Caco-2 (cell line): Measurements from ENCODE around the gene CTAGE1. TPM values are rescaled to one million over a fixed set of nuclear protein-coding genes. Genes with fewer than 3 reads are reported as not detected.

Experiments used
- BruUV-seq: library from RNA; stranded (reverse); fragments of 400-500 nt; replicated peaks from 2 replicates; lab custom pipeline; 2021; lab: Mats Ljungman, UMichigan
- CTCF ChIA-PET: fragments of 300-600 bp; sonication (Branson Sonifier 250); formaldehyde crosslinking; loops from one replicate; lab custom pipeline; 2022; ENCODE audit warnings: antibody characterized with exemption; lab: Charles Lee
- POLR2A ChIA-PET: fragments of 300-600 bp; sonication (Branson Sonifier 250); formaldehyde crosslinking; loops from one replicate; lab custom pipeline; 2022; ENCODE audit warnings: antibody characterized with exemption; lab: Charles Lee
- DNase-seq, 2 experiments: peaks; one replicate each; pipeline versions ENCODE4 v3.0.0 to v3.0.0-alpha.2; 2020 to 2022
- H3K27me3 ChIP-seq: replicated peaks from 2 replicates; pipeline ENCODE4 v1.6.0; 2011; ENCODE audit warnings: low read length; ENCODE audit not compliant: control insufficient read depth, insufficient read depth
- H3K36me3 ChIP-seq: 2 replicates; pipeline ENCODE4 v1.5.1; 2011; ENCODE audit warnings: low read length; ENCODE audit not compliant: control insufficient read depth, insufficient read depth
- H3K4me1 ChIP-seq: fragments of 250-450 bp; sonication (Bioruptor Pico); 2 replicates; pipeline ENCODE4 v1.5.1; 2020; ENCODE audit warnings: mild to moderate bottlenecking
- H3K4me3 ChIP-seq: 2 replicates; pipeline ENCODE4 v1.5.1; 2011; ENCODE audit warnings: low read depth, mild to moderate bottlenecking, control low read depth, low read length
- H3K9me3 ChIP-seq: fragments of 250-450 bp; sonication (Bioruptor Pico); 2 replicates; pipeline ENCODE4 v1.5.1; 2020; ENCODE audit warnings: mild to moderate bottlenecking, moderate library complexity
- H3K27ac Mint-ChIP-seq: one replicate; pipeline ENCODE4 v1.8.0; 2022; ENCODE audit warnings: mixed read lengths; ENCODE audit not compliant: unreplicated experiment
- H3K27me3 Mint-ChIP-seq: one replicate; pipeline ENCODE4 v1.8.0; 2022; ENCODE audit warnings: mixed read lengths; ENCODE audit not compliant: insufficient read depth, unreplicated experiment
- H3K36me3 Mint-ChIP-seq: one replicate; pipeline ENCODE4 v1.8.0; 2022; ENCODE audit warnings: mild to moderate bottlenecking, mixed read lengths; ENCODE audit not compliant: insufficient read depth, unreplicated experiment
- H3K4me1 Mint-ChIP-seq: one replicate; pipeline ENCODE4 v1.8.0; 2022; ENCODE audit warnings: low read depth, mixed read lengths; ENCODE audit not compliant: unreplicated experiment
- H3K4me3 Mint-ChIP-seq: one replicate; pipeline ENCODE4 v1.8.0; 2022; ENCODE audit warnings: mild to moderate bottlenecking, moderate library complexity, mixed read lengths; ENCODE audit not compliant: unreplicated experiment
- H3K9me3 Mint-ChIP-seq: one replicate; pipeline ENCODE4 v1.8.0; 2022; ENCODE audit warnings: mixed read lengths; ENCODE audit not compliant: unreplicated experiment
- intact Hi-C: fragments of 100-400 bp; cut with micrococcal nuclease; formaldehyde crosslinking; loops from one replicate; pipeline ENCODE4 v1.10.0; 2022; ENCODE audit not compliant: unreplicated experiment
- total RNA-seq: library from RNA; stranded (reverse); gene quantifications from 2 replicates; pipeline ENCODE4 v1.2.3, GENCODE V29; 2022
- TF ChIP-seq, protein P1 (sequence below), 2 experiments: fragments of 200-600 bp in 1 of 2; IDR thresholded peaks; 1 replicate in 1 of 2; 2 replicates in 1 of 2; pipeline versions ENCODE4 v1.5.1 to v1.8.0; 2011 to 2022; ENCODE audit warnings: antibody characterized with exemption in 1 of 2, control low read depth in 1 of 2, inconsistent platforms in 1 of 2, low read depth in 1 of 2, low read length in 1 of 2, mild to moderate bottlenecking in 1 of 2, moderate library complexity in 1 of 2; ENCODE audit not compliant: insufficient read depth in 1 of 2, severe bottlenecking in 1 of 2, unreplicated experiment in 1 of 2

The CTAGE1 gene
- total RNA-seq, 1 experiment from 2014 or later = not detected

GRCh38 chr18:22427822-22428549, 10.3 kb upstream of the CTAGE1 start:
- CTCF ChIA-PET = interaction anchor here (0.6 to 1.2 kb wide), 2 partner anchors 32 to 135 kb away, joined by 3 to 5 read pairs; no protein-coding TSS in a partner anchor
- no peak overlapping the region for H3K27ac Mint-ChIP-seq
- intact Hi-C loops = loop anchor here (10.0 kb wide), 1 partner anchor 67 kb away; no protein-coding TSS in a partner anchor
- H3K9me3 Mint-ChIP-seq = no peaks in the 10 kb centered on the region
- POLR2A ChIA-PET = no interaction called here
- no peaks in the 10 kb centered on the region for H3K27me3 ChIP-seq
- H3K4me3 ChIP-seq = no peak overlapping the region
- DNase-seq = no peak
- H3K36me3 Mint-ChIP-seq = no peaks in the 10 kb centered on the region
- H3K36me3 ChIP-seq = no peaks in the 10 kb centered on the region
- BruUV-seq = no TSS peak
- H3K27me3 Mint-ChIP-seq = no peaks in the 10 kb centered on the region
- no peaks in the 10 kb centered on the region for H3K9me3 ChIP-seq
- TF ChIP-seq, protein P1, sequence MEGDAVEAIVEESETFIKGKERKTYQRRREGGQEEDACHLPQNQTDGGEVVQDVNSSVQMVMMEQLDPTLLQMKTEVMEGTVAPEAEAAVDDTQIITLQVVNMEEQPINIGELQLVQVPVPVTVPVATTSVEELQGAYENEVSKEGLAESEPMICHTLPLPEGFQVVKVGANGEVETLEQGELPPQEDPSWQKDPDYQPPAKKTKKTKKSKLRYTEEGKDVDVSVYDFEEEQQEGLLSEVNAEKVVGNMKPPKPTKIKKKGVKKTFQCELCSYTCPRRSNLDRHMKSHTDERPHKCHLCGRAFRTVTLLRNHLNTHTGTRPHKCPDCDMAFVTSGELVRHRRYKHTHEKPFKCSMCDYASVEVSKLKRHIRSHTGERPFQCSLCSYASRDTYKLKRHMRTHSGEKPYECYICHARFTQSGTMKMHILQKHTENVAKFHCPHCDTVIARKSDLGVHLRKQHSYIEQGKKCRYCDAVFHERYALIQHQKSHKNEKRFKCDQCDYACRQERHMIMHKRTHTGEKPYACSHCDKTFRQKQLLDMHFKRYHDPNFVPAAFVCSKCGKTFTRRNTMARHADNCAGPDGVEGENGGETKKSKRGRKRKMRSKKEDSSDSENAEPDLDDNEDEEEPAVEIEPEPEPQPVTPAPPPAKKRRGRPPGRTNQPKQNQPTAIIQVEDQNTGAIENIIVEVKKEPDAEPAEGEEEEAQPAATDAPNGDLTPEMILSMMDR (IDR thresholded peaks at IDR 0.05; ENCODE audit: insufficient read depth in 1 of 2, low read depth in 1 of 2, low read length in 1 of 2, severe bottlenecking in 1 of 2, unreplicated experiment in 1 of 2) = no peak
- H3K4me1 Mint-ChIP-seq = no peaks in the 10 kb centered on the region
- H3K4me1 ChIP-seq = peaks cover 11% of the 10 kb centered on the region
- no peak overlapping the region for H3K4me3 Mint-ChIP-seq

DNA sequence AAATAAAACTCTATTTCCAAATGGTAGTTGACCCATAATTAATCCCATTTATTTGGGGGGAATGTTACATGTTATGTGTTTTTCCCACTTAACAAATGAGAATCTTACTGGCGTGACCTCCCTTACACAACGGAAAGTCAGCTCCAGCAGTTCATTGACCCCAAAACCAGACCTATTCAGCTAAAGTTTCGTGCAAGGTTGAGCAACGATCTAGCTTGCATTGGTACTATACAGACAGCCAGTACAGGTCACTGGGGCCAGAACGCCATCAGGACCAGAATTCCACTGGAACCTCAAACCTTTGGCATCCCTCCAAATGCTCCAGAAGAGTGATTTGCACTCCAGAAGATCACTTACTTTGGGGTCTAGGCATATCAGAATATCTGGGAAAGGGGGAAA, 6.8 kb upstream of the CTAGE1 start:
- POLR2A ChIA-PET = interaction anchor here (0.7 kb wide), 1 partner anchor 22 kb away, joined by 4 read pairs; no protein-coding TSS in a partner anchor
- CTCF ChIA-PET = no interaction called here

GRCh38 chr18:22423878-22424564, 6.3 kb upstream of the CTAGE1 start:
- intact Hi-C loops = loop anchor here (10.0 kb wide), 1 partner anchor 71 kb away; no protein-coding TSS in a partner anchor
- TF ChIP-seq, protein P1 (IDR thresholded peaks at IDR 0.05; ENCODE audit: insufficient read depth in 1 of 2, low read depth in 1 of 2, low read length in 1 of 2, severe bottlenecking in 1 of 2, unreplicated experiment in 1 of 2) = no peak
- H3K4me3 ChIP-seq = no peak overlapping the region
- H3K9me3 Mint-ChIP-seq = peaks cover 6% of the 10 kb centered on the region
- no peak overlapping the region for H3K4me3 Mint-ChIP-seq
- no peaks in the 10 kb centered on the region for H3K27me3 Mint-ChIP-seq
- H3K36me3 Mint-ChIP-seq = no peaks in the 10 kb centered on the region
- H3K9me3 ChIP-seq = no peaks in the 10 kb centered on the region
- CTCF ChIA-PET = no interaction called here
- H3K36me3 ChIP-seq = no peaks in the 10 kb centered on the region
- peaks cover 9% of the 10 kb centered on the region for H3K4me1 ChIP-seq
- no peaks in the 10 kb centered on the region for H3K4me1 Mint-ChIP-seq
- POLR2A ChIA-PET = no interaction called here
- DNase-seq = no peak
- no peaks in the 10 kb centered on the region for H3K27me3 ChIP-seq
- BruUV-seq = no TSS peak
- H3K27ac Mint-ChIP-seq = no peak overlapping the region

More for the DNA sequence above, 6.8 kb upstream of the CTAGE1 start:
- Mint-ChIP-seq H3K4me3 (no peak overlapping the region), H3K36me3 (no peaks in the 10 kb centered on the region), H3K27ac (no peak overlapping the region), H3K4me1 (no peaks in the 10 kb centered on the region), H3K27me3 (no peaks in the 10 kb centered on the region), H3K9me3 (peaks cover 6% of the 10 kb centered on the region)
- intact Hi-C loops = loop anchor here (10.0 kb wide), 1 partner anchor 70 kb away; no protein-coding TSS in a partner anchor
- no TSS peak for BruUV-seq
- H3K9me3 ChIP-seq = no peaks in the 10 kb centered on the region
- TF ChIP-seq, protein P1 (IDR thresholded peaks at IDR 0.05; ENCODE audit: insufficient read depth in 1 of 2, low read depth in 1 of 2, low read length in 1 of 2, severe bottlenecking in 1 of 2, unreplicated experiment in 1 of 2) = no peak
- peaks cover 11% of the 10 kb centered on the region for H3K4me1 ChIP-seq
- no peaks in the 10 kb centered on the region for H3K36me3 ChIP-seq
- no peaks in the 10 kb centered on the region for H3K27me3 ChIP-seq
- no peak overlapping the region for H3K4me3 ChIP-seq
- no peak for DNase-seq
